ENCODE data around the gene SIPA1L2.

Gene SIPA1L2

DNA sequence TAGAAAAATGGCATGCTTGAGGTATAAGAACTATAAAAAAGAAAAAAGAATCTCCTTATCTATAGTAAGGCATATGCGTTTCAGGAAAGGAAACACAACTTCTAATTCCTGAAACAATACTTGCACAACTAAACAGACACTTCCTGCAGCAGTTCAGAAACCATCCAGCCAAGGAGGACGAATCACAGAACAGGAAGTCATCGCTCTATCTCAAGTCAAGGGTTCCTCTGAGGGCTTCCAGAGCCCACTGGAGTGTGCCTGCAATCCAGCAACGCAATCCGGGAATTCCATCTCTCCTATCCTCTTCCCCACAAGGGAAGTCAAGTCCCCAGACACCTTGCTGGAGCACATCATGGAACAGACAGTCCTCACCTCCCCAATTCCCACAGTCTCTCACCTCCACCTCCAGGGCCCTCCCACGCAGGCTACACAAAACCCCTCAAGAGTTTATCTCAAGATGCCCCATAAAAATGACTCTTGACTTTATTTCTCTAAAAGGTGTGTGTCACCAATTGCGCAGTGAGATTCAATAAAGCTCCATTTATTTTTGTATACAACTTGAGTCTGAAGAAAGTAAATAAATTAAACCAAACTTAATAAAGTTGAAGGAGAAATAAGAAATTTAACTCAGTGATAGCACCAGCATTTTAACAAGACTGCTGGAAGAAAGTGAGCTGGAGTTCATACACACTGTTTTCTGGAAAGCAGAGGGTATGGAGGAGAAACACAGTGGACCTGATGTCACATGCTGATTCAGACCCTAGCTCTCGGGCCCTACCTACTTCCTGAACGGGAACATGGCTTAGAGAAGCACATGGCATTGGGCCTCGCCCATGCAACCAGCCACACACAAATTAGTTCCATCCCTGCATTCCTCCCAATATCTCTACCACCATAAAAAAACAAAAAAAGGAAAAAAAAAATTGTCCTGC, 39.9 kb downstream of the SIPA1L2 start:
- DNase-seq (ENCODE audit: low read depth in 2 of 2) = no peak

DNA sequence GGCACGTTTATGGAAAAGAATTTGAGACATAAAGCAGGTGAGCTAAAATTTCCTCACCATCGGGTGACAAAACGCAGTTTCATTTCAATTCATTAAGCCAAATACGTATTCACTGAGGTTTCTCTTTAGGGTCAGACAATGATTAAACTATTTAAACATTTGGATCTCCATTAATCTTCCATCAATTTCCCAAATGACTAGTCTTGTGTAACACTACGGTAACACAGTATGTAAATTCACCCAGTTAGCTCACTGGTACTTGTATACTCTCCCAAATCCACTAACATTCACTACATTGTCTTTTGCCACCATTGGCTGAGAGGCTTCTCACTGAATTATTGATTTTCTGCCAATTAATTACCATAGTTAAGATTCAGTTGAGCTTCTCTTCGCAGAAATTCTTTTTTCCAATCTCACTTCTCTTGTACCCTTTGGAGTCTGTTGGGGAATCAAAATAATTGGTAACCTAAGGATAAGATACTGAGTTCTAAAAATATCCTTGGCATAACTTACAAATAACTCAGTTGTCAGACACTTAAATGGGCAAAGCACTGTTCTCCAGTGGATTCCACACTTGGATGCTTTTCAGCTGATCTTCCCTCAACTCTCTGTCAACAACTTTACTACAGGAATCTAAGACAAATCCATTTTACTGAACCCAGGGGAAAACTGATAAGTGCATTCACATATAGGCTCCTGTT, 40.7 kb downstream of the SIPA1L2 start:
- no peak for DNase-seq (ENCODE audit: low read depth in 2 of 2)

DNA sequence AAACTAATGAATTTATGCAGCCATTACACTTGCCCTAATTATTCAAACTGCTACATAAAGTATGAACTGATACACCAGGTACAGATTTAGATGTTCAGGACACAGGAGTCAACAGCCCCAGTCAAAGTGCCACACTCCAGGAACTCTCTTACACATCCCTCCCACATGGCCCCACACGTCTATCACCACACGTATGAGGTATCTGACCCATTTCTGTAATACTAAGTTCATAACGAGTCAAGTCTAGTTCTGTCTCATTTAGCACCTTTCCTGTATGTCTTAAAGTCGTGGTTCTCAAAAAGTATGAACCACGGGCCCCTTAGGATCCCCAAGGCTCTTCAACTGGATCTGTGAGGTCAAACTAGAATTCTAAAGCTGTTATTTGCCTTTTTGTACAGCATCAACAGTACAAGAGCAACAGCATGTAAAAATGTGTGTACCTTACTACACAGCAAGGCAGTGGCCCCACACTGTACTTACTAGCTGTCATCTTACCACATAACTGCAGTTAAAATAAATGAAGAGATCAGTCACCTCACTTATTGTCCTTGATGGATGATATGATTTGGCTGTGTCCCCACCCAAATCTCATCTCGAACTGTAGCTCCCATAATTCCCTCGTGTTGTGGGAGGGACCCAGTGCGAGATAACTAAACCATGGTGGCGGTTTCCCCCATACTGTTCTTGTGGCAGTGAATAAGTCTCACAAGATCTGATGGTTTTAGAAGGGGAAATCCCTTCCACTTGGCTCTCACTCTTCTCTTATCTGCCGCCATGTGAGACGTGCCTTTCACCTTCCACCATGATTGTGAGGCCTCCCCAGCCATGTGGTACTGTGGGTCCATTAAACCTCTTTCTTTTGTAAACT, 42.6 kb downstream of the SIPA1L2 start:
- no peak for DNase-seq (ENCODE audit: low read depth in 2 of 2)

DNA sequence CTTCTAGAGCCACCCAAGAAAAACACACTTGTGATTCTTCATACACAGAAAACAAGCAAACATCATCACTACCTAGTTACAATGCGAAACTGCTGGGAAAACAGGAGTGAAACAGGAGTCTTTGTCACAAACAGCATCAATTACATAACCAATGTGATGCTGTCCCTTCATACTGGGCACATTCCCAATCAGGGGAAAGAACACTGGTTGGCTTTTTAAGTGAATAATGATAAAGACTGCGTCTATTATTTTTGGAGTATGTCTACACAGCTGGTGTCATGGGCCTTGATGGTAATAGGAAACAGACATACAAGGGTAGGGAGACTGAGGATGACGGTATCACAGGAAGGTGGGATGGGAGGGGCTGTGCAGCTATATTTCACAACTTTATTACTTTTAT, 43.3 kb downstream of the SIPA1L2 start:
- DNase-seq (ENCODE audit: low read depth in 2 of 2) = no peak

DNA sequence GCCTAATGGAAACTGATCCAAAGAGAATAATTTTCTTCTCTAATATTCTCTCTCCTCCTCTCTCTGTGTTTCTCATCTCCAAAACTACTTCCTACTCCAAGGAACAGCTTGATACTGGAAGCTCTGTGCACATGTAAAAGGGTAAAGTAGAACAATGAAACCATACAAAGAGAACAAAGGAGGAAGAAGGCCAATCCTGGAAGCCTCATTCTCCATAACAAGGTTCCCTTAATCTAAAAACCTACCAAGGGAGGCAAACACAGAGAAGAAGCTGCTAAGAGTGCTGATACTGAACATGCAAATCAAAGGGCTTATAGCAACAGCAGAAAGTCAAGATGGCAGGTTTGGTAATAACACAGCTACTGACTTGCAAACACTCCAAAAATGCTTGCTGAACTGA, 44.4 kb downstream of the SIPA1L2 start:
- DNase-seq (ENCODE audit: low read depth in 2 of 2) = no peak

DNA sequence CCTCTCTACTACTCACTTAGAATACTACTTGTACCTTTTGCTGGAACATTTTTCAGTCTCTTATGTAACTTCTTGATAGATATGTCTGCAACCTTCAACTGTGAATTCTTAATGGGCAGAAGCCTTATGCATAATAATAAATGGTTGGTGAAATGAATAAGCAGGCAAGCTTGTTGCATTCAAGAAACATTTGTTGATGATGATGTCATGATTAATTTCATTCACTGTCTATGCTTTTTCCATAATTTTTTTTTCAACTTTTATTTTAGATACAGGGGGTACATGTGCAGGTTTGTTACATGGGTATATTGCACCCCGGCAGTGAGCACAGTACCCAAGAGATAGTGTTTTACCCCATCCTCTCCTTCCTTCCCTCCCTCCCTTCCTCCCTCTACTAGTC, 48.0 kb downstream of the SIPA1L2 start:
- no peak for DNase-seq (ENCODE audit: low read depth in 2 of 2)
